HG03095 (cell line): ENCODE measurements around the gene MYO1A.
"Not testable (repeated sequence)": the region's sequence is repeated elsewhere in the genome, so short reads cannot be mapped to it uniquely, and the experiment has no call there.

Experiments used
- ATAC-seq: cut with Tn5 transposase; IDR thresholded peaks from one replicate; pipeline ENCODE4 v1.9.1; 2021; ENCODE audit warnings: moderate library complexity; ENCODE audit not compliant: unreplicated experiment

MYO1A gene

DNA sequence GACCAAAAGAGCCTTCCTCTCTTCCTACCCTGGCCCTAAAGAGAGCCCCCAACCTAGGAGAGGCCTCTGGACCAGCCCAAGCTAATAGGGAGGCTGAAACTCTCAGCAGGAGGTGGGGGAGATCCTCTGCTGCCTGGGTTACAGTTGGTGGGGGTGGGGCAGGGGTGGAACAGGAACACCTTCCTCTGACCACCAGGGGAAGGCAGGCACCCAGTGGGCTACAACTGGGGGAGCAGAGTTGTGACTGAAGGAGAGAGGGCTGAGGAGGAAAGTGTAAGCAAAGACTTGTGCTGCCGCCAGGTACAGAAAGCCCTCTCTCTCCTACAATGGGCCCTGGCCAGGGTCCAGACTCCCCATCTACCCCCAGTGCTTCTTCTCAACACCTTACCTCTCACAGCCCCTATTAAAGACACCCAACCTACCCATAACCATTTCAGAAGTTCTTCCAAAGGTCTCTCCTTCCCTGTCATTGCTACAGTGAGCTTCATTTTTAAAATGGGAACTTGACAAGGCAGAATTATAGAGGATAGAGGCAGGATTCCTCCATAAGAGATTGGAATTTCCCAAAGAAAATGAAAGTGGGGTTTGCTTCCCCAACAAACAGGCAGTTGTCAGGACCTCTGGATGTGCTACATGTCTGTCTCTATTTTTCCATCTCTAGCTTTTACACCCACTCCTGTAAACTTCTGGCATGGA is 1.4 kb downstream of the MYO1A start:
- ATAC-seq = no peak

DNA sequence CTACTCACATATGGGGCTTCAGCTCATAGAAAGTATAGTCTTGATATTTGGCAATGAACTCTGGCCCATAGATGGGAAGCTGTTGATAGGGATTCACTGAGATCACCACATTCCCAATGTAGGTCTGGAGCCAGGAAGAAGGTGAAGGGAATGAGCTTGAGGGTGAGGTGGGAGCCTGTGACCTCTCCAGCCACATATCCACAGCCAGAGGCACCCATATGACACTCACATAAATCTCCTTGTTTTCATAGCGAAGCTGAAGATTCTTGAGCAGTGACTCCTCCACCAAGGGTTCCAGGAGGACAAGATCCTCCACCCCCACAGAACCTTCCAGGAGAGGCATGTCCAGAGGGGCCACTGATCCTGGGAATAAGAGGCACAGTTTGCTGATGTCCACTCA is 1.9 kb downstream of the MYO1A start:
- no peak for ATAC-seq

DNA sequence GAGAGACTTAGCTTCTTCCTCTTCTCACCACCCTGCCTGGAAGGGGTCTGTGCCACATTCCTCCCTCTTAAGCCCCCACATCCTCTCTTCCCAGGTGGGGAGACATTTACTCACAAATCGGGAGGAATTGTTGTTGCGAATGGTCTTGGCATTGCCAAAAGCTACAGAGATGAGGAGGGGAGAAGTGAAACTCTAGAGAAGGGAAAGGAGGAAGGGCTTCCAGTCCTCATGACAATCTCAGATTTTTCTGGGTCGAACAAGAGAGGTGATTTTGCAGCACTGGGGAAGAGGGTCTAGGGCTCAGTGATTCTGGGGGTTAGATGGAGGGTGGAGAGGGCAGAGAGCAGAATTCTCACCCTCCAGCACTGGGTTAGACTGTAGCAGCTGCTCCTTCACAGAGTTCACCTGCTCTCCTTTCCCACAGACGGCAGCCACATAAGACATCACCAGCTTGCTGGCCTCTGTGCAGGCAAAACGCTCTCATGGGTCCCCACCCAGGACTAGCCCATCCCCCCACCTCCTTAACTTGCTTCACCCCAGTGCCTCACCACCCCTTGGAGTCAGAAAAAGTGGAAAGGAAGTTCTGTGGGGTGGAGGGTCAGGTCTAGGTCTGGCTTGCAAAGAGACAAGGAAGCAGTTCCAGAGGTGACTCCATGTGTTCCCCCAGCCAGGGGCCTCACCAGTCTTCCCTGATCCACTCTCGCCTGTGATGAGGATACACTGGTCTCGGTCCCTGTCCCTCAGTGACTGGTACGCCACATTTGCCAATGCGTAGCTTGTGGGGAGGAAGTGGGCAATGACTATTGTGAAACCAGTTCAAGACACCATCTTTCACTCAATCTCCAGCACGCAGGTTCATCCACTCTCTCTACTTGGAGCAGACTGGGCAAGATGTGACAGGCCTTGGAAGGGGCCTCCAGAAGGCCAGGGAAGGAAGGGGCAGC is 2.7 kb downstream of the MYO1A start:
- ATAC-seq = no peak

DNA sequence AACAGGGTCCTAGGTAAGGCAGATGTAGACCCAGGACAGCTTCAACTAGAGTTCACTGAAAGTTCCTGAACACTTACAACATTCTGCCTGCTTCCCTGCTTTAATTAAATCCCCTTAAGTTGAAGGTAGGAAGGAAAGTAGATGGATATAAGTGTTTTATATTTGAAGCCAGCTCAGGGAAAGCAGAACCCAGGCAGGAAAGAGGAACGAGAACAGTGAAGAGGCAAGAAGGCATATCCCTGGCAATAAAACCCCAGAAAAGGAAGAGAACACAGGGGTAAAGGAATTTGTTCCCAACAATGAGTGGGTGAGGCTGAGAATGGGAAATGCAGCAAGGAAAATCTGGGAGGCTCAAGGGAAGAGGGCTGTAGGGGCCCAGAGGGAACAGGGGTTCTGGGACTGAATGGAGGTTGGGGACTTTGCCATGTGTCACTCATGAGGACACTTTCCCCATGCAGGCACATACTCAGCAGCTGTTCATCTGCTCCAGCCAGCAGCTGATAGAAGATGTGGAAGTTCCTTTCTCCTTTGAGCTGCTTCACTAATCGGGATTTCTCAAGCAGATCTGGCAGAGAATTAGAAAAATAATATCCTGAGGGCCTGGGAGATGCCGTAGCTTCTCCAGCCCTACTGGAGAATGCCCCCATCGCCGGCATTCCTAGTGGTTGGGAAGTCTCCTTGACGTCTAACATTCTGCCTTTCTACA is 3.7 kb downstream of the MYO1A start:
- no peak for ATAC-seq

DNA sequence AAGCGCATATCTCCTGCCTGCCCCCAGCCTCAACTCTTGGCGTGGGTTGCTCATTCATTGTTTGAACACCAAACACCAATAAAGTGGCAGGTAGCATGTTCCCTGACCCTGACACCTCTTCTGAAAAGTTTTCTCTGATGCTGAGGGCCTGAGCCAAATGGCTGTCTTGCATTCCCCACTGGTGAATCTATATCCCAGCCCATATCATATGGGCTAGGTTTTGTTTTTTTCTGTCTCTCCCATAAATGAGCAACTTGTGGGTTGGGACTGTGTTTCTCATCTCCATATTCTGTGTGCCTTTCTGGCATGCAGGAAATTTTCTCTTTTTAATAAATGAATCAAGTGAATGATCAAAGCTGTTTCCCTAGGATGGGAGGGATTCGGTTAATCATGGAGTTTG is 5.0 kb downstream of the MYO1A start:
- no peak for ATAC-seq

DNA sequence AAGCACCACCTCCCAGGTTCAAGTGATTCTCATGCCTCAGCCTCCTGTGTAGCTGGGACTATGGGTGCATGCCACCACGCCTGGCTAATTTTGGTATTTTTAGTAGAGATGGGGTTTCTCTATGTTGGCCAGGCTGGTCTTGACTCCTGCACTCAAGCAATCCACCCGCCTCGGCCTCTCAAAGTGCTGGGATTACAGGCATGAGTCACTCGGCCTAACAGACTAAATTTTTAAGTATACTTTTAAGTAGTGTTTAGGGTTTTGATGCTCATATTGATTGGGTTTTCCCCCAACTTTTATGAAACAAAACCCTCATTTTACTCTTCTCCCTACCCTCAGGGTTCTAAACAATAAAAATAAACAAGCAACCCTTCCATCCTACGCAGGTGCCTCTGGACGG is 5.5 kb downstream of the MYO1A start:
- no peak for ATAC-seq

DNA sequence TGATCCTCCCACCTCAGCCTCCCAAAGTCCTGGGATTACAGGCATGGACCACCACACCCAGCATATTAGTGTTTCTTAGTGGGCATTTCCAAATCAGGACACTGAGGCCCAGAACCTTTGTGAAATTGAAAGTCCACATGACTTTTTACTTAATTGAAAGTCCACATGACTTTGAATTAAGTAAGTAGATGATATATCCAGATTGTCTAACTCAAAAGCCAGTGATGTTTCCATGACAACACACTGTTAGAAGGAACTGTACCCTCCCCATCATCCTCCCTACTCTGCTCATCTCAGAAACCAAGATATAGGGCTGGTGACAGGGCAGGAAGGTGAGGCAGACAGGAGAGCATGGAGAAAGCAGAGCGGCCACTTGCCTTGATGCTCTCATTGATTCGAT is 7.2 kb downstream of the MYO1A start:
- ATAC-seq = no peak

DNA sequence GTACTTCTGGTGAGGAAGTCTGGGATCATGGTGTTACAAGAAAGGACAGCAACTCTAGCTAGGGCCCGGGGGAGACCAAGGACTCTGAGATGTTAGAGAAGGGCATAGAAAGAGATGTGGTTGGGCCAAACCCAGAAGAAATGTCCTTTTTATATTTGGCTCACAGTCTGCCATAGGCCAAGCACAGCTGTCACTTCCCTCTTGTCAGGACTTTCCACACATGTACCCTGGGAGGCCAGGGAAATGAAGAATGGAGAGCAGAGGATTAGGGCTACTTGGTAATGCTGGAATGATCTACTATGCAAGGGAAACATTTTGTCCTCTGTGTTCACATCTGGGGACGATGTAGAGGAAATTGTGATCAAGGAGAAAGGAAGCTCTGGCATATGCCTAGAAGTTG is 9.2 kb downstream of the MYO1A start:
- ATAC-seq = no peak

DNA sequence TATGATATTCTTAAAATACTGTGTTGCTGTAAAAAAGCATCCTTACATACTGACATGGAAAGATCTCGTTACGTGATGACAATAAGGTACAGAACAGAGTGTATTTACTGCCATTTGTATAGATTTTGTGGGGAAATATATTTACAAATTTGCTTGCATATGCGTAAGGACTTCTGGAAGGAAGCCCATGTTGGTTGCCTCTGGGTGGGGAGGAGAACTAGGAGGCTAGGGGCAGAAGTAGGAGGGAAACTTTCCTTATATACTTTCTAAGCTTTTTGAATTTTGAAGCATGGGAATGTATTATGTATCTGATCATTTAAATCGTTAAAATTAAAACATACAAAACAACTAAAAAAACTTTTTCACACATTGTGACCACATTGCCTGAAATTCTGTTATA is 9.7 kb downstream of the MYO1A start:
- no peak for ATAC-seq

DNA sequence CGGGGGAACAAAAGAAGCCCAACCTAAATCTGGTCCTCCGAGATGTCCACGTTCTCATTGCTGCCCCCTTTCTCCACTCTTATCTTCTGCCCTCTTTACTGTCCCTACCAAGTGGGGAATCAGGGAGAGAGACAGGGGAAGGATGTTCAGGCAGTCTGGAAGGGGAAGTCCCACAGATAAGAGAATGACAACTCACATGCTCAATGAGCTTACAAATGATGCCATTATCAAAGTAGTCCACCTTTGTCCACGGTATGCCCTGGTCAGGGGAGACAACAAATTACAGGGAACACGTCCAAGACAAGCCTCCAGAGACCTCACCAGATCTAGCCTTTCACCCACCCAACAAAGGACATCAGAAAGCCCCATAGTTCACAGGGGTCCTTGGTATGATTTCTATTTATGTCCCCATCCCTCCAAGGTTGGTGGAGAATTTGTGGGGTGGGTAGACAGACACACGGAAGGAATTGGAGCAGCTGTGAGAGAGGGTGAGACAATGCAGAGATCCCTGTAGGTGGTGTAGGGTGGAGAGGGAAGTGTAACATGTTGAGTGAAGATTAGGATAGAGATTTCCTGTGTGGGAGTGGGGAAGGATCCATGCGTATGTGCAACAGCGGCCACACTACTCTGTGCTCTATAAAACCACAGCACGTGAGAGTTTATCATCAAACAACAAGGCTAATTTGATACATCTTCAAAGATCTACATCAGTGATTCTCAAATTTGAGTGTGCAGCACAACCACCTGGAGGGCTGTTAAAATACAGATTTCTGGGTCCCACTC is 10.7 kb downstream of the MYO1A start:
- no peak for ATAC-seq

DNA sequence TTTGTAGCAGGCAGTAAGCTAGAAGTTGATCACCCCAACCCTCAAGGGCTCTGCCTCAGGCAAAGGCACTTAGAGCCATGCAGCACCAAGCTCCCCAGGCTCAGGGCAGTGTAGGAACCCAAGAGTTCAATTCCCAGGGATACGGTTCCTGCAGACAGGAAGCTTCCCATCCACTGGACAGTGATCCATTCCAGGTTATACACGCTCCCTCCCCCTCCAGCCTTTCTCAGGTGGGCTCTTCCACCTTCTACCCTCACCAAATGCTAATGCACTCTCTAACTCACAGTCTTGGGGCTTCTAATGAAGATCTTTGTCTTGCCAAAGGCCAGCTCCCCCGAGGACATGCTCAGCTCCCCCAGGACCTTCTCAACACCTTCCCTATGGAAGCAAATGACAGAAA is 12.7 kb downstream of the MYO1A start:
- ATAC-seq = no peak

DNA sequence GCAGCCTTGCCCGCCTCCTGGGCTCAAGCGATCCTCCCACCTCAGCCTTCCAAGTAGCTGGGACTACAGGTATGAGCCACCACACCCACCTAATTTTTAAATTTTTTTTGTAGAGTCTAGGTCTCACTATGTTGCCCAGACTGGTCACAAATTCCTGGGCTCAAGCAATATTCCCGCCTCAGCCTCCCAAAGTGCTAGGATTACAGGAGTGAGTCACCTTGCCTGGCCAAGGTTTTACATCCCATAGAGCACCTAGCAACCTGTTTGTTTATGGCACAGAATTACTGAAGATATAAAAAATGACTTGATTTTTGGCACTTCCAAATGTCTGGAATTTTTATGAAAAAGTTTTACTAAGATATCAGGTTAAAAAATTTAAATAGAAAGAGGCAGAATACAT is 16.5 kb downstream of the MYO1A start:
- ATAC-seq = no peak

DNA sequence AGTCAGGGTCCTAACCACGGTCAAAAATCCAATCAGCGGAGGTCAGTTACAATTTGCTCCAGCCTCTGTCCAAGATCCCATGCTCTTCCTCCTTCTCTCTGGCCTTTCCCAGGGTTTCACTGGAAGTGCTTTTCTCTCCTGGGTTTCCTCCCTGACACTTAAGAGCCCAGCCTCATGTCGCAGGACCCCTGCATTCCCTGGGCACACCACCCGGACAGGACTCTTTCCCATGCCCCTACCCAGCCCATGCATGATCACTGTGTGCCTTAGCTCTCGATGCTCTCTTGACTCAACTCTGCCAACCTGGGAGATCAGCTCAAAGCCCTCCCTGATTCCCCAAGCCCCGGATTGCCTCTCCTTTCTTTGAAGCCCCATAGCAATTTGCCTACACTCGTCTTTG is 18.1 kb downstream of the MYO1A start:
- ATAC-seq = no peak

DNA sequence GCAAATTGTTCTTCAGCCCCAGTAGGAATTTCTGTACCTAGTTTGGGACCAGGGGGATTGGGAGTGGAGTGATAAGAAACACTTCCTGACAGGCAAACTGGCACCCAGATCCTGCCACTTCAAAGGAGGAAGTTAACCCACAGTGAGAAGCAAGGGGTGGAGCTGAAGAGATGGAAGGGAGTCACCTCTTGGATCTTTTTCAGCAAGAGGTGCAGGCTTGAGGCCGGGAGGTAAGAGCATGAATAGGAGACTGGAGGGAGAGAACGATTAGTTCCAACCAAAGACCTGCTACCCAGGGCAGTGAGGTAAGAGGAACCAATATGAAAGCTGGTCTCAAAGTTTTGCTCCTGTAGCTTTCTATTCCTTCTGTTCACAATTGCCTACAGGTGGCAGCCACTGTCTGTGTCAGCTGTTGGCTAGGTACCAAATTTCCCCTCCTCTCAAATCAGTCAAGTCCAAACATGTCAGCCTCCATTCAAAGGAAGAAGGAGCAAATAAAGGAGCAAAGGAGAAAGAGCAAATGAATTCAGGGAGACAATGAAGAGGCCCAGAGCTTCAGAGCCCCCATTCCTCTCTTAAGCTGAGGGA is 18.7 kb downstream of the MYO1A start:
- ATAC-seq = peak; percentile 59

DNA sequence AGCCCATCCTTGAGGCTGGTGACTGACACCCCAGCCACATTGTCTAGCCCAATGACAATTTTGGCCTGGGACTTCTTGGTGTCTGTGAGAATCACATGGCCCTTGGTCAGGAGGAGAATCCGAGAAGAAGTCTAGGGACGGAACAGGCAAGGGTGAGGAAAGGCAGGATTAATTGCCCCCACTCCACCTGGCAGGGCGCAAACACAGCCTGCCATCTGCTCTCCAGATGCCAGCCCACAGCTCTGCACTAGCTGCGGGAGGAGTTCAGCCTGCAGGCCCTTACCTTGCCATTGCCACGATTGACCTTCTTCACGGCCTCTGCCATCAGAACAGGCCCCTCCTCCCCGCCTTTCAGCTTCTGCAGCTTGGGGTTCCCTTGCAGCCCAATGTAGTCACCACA is 20.5 kb downstream of the MYO1A start:
- ATAC-seq = no peak

DNA sequence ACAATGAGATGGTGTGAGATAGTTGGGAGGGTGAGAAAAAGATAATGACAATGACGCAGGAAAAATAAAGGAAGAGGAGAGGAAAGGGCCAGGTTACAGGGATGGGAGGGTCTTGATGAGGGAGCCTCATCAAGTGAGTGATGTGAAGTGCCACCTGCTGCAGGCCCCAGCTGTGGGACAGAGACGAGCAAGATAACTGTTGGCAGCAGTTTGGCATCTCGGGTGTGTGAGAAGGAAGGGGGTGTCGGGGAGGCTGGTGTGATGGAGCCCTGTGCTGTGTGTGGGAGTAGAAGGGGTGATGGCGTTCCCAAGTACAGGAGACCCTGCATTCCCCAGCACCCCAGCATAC is 22.1 kb downstream of the MYO1A start:
- ATAC-seq = no peak

DNA sequence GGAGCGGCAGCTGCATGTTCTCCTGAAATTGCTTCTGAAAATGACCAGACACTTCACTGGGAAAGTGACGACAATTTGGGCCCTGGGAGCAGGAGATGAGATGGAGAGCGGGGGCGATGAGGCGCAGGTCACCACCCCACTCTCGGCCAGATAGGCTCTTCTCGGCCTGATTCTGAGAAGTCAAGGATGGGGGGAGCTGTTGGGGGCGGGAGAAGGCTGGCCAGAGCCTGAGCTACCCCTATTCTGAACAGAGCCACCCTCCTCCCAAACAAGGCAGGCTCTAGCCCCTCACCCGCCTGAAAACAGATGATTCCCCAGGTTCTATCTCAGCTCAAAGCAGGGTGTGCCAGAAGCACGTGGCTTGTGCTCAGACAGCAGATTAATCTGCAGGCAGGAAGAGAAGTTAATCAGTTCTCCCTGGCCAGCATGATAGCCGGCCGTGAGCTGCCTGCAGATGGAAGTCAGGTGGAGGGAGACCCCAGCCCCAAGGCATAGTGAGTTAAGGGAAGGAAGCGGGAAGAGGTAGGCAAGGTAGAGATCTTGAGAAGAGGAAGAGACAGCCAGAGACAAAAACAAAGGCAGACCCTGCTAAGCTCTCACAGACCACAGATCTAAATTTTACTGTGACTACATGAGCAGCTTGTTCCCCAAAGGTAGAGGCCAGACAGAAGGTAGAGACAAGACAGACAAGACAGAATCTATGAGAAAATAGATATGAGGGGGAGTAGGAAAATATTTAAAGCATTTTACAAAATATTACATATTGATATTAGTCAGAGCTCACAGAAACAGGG is 22.7 kb downstream of the MYO1A start:
- ATAC-seq = no peak

DNA sequence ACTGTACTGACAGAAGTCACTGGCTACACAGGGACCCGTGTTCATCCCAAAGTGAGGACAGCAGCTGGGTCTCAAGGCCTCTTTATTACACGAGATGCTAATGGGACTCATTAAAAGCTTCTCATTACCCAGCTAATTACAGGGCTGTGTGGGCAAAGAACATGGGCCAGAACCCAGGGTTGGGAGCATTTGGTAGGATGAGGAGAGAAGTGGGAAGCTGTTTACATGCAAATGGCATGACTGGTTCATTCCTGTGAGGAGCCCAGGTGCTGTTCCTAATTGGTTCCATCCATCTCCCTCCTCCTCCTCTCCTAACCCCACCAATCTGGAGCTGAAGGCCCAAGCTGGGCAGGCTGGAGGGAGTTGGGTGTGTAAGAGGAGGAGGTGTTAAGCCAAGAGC is 24.7 kb downstream of the MYO1A start:
- ATAC-seq = no peak

DNA sequence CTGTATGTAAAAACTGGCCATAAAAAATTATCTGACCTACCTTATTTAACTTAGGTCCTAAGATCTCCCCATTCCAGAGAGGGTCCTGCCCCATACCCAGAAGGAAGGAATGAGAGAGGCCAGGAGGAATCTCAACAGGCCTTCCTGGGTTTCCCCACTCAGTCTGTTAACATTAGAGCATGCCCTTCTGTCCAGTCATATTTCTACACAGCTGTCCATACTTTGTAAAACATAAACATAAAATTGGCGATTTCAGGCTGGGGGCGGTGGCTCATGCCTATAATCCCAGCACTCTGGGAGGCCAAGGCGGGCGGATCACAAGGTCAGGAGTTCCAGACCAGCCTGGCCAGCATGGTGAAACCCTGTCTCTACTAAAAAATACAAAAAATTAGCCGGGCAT is 27.6 kb downstream of the MYO1A start:
- not testable (repeated sequence) for ATAC-seq
